ENCODE measurements around the gene SLC9A9. TPM values are rescaled to one million over a fixed set of nuclear protein-coding genes. Genes with fewer than 3 reads are reported as not detected.

Gene SLC9A9
- polyA plus RNA-seq, 1 experiment: 2.4 TPM

DNA sequence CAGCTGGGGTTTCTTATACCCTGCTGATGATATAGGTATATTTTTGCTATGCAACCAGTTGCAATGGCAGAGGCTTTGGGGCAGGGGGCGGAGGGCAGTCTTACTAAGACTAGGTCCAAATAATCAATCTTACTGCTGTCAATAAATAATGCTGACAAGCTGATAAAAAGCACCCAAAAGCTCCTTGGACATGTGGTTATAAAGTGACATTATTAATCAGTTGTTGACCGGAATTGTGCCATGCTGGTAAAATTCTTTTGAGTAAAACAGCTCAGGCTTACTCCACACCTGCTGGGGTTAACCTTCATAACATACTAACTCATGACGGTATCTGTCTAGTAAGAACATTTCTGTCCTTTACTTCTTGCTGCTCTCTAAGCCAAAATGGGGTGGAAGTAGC, 626.8 kb downstream of the SLC9A9 start:
- CTCF ChIA-PET: interaction anchor here (0.7 kb wide), 1 partner anchor 15 kb away, joined by 4 read pairs; no protein-coding TSS in a partner anchor
- Histone ChIP-seq H3K4me3 (ENCODE audit: low read depth, low read length) (no peak overlapping the region), H3K36me3 (ENCODE audit: control insufficient read depth, insufficient read depth, low read length) (no peaks in the 10 kb centered on the region), H3K27me3 (ENCODE audit: control insufficient read depth, insufficient read depth, low read length) (no peaks in the 10 kb centered on the region)
- POLR2A ChIA-PET: no interaction called here
- no peak for DNase-seq (ENCODE audit: low read depth)
- TF ChIP-seq, protein P1, sequence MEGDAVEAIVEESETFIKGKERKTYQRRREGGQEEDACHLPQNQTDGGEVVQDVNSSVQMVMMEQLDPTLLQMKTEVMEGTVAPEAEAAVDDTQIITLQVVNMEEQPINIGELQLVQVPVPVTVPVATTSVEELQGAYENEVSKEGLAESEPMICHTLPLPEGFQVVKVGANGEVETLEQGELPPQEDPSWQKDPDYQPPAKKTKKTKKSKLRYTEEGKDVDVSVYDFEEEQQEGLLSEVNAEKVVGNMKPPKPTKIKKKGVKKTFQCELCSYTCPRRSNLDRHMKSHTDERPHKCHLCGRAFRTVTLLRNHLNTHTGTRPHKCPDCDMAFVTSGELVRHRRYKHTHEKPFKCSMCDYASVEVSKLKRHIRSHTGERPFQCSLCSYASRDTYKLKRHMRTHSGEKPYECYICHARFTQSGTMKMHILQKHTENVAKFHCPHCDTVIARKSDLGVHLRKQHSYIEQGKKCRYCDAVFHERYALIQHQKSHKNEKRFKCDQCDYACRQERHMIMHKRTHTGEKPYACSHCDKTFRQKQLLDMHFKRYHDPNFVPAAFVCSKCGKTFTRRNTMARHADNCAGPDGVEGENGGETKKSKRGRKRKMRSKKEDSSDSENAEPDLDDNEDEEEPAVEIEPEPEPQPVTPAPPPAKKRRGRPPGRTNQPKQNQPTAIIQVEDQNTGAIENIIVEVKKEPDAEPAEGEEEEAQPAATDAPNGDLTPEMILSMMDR (IDR thresholded peaks at IDR 0.05; ENCODE audit: insufficient read depth, low read depth, low read length): no peak

DNA sequence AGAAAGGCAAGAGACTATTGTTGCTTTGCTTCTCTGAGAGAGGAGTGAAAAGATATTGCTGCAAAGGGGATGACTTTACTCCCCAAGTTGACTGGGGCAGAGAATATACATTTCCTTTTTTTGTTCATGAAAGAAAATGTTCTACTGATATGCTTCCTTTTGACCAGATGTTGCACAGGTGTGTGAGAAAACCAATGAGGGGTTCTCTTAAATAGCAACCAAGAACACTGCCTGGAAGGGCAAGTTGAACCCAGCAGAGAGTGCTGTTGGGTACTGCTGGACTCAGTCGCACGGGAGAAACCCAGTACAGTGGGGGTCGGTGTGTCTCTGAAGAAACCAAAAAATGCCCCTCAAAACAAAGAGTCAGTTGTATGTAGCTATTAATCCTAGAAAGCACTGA, 627.5 kb downstream of the SLC9A9 start:
- ChIA-PET CTCF (no interaction called here), POLR2A (interaction anchor here (0.5 kb wide), 1 partner anchor 45 kb away, joined by 3 read pairs; no protein-coding TSS in a partner anchor)
- Histone ChIP-seq H3K4me3 (ENCODE audit: low read depth, low read length) (no peak overlapping the region), H3K36me3 (ENCODE audit: control insufficient read depth, insufficient read depth, low read length) (no peaks in the 10 kb centered on the region), H3K27me3 (ENCODE audit: control insufficient read depth, insufficient read depth, low read length) (no peaks in the 10 kb centered on the region)
- TF ChIP-seq, protein P1 (IDR thresholded peaks at IDR 0.05; ENCODE audit: insufficient read depth, low read depth, low read length): no peak
- no peak for DNase-seq (ENCODE audit: low read depth)

DNA sequence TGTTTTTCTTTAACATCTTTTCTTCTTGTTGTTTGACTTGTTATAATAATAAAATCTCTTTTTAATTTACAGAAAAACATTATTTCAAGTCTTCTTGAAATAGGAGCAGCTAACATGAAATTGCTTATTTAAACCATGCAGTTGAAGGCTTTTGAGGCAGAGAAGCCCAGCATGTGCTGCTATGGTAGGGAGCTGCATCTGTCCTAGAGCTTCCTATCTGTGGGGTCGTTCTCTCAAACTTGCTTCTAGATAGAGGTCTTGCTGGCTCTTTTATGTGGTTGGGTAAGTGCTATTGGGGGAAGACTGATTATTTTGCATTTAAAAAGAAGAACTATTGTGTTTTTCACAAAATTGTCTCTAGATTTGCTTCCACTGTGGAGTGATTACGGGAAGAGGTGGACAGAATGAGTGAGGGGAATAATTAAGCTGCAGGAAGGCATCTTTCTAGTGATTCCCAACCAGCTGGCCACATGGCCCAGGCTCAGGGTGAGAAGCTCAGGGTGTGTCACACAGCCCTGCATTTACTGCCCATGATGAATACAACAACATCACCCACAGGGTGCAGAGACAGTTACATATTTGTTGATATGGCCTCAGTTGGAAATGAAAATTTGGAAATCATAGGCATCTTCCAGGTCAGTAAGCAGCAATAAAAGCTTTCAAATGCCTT, 630.0 kb downstream of the SLC9A9 start:
- TF ChIP-seq, protein P1 (IDR thresholded peaks at IDR 0.05; ENCODE audit: insufficient read depth, low read depth, low read length): no peak
- CTCF ChIA-PET: no interaction called here
- Histone ChIP-seq H3K36me3 (ENCODE audit: control insufficient read depth, insufficient read depth, low read length) (no peaks in the 10 kb centered on the region), H3K4me3 (ENCODE audit: low read depth, low read length) (no peak overlapping the region), H3K27me3 (ENCODE audit: control insufficient read depth, insufficient read depth, low read length) (no peaks in the 10 kb centered on the region)
- POLR2A ChIA-PET: no interaction called here
- DNase-seq (ENCODE audit: low read depth): no peak

DNA sequence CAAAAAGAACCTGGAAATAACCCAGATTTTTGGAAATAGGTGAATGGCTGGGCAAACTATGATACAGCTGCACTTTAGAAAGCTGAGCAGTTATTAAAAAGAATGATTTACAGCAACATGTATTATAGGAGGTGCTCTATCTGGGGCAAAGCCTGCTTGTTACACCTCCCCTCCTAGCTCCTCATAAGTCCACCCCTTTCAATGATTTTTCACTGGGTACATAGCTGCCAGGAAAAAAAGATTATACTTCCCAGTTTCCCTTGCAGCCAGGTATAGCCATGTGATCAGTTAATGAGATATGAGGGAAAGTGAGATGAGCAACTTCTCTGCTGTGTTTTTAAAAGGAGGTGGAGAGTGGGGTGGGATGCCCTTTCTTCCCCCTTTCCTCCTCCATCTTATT, 631.0 kb downstream of the SLC9A9 start:
- H3K4me3 ChIP-seq (ENCODE audit: low read depth, low read length): no peak overlapping the region
- DNase-seq (ENCODE audit: low read depth): no peak
- ChIA-PET CTCF (no interaction called here), POLR2A (no interaction called here)
- no peaks in the 10 kb centered on the region for H3K36me3 ChIP-seq (ENCODE audit: control insufficient read depth, insufficient read depth, low read length)
- TF ChIP-seq, protein P1 (IDR thresholded peaks at IDR 0.05; ENCODE audit: insufficient read depth, low read depth, low read length): no peak
- H3K27me3 ChIP-seq (ENCODE audit: control insufficient read depth, insufficient read depth, low read length): no peaks in the 10 kb centered on the region

DNA sequence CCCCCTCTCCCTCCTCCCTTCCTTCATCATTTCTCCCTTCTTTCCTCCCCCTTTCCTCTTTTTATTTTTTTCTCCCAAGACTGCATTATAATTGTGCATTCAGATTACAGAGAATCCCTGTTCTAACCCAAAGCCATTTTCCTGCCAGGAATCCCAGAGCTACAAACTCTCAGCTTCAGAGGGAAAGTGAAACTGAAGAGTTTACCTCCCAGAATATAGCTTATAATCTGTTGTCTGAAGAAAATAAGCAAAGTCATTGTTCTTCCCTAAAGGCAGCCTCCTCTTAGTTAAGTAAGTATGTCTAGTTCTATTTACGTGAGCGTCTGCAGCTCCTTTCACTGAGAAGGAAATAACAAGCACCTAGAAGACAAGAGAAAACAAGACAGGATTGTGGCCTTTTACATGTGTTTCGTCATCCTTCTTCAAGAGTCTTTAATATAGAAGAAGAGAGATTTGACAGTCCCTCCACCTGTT, 631.5 kb downstream of the SLC9A9 start:
- CTCF ChIA-PET: interaction anchor here (0.9 kb wide), 1 partner anchor 12 kb away, joined by 3 read pairs; no protein-coding TSS in a partner anchor
- POLR2A ChIA-PET: no interaction called here
- TF ChIP-seq, protein P1 (IDR thresholded peaks at IDR 0.05; ENCODE audit: insufficient read depth, low read depth, low read length): no peak
- DNase-seq (ENCODE audit: low read depth): no peak
- Histone ChIP-seq H3K27me3 (ENCODE audit: control insufficient read depth, insufficient read depth, low read length) (no peaks in the 10 kb centered on the region), H3K4me3 (ENCODE audit: low read depth, low read length) (no peak overlapping the region), H3K36me3 (ENCODE audit: control insufficient read depth, insufficient read depth, low read length) (no peaks in the 10 kb centered on the region)

Other genes starting within 250 kb of the SLC9A9 start
- gene DIPK2A, start 123.4 kb upstream of the SLC9A9 start, polyA plus RNA-seq (2011; rRNA removed): 11.6 and 12.6 TPM in 2 replicates